Endothelial cell (in vitro differentiated cells): ENCODE results near the gene SEMA6A. TPM values are rescaled to one million over a fixed set of nuclear protein-coding genes. Genes with fewer than 3 reads are reported as not detected.

Source experiments
- DNase-seq: peaks from one replicate; pipeline ENCODE4 v3.0.0; 2021; ENCODE audit warnings: low spot score
- H3K27ac Mint-ChIP-seq: one replicate; pipeline ENCODE4 v1.8.0; 2021; ENCODE audit warnings: mixed read lengths, inconsistent platforms; ENCODE audit not compliant: unreplicated experiment
- H3K27me3 Mint-ChIP-seq: one replicate; pipeline ENCODE4 v1.8.0; 2021; ENCODE audit warnings: mild to moderate bottlenecking, moderate library complexity, mixed read lengths, inconsistent platforms; ENCODE audit not compliant: unreplicated experiment
- H3K36me3 Mint-ChIP-seq: one replicate; pipeline ENCODE4 v1.8.0; 2021; ENCODE audit warnings: mild to moderate bottlenecking, low read depth, mixed read lengths, inconsistent platforms; ENCODE audit not compliant: unreplicated experiment
- H3K4me1 Mint-ChIP-seq: one replicate; pipeline ENCODE4 v1.8.0; 2021; ENCODE audit warnings: mild to moderate bottlenecking, mixed read lengths, inconsistent platforms; ENCODE audit not compliant: unreplicated experiment
- H3K4me3 Mint-ChIP-seq: one replicate; pipeline ENCODE4 v1.8.0; 2021; ENCODE audit warnings: mild to moderate bottlenecking, mixed read lengths, inconsistent platforms; ENCODE audit not compliant: unreplicated experiment
- H3K9me3 Mint-ChIP-seq: one replicate; pipeline ENCODE4 v1.8.0; 2021; ENCODE audit warnings: mixed read lengths, inconsistent platforms; ENCODE audit not compliant: unreplicated experiment
- total RNA-seq: library from RNA; stranded (reverse); fragmentation: NEBNext Ultra II Directional; extraction: Animal tissue kit (Norgen Biotek cat#: 25700); gene quantifications from one replicate; pipeline ENCODE4 v1.2.1, GENCODE V29; 2021; ENCODE audit not compliant: unreplicated experiment
- TF ChIP-seq, protein P1 (sequence below): fragments of 200-600 bp; sonication (generic); IDR thresholded peaks from one replicate; pipeline ENCODE4 v1.5.0; 2021; ENCODE audit warnings: antibody characterized with exemption; ENCODE audit not compliant: unreplicated experiment

Gene SEMA6A
- total RNA-seq, 1 donor from 2014 or later = 180 TPM

GRCh38 chr5:116453988-116454411, 120.6 kb downstream of the SEMA6A start:
- no peak for DNase-seq
- H3K4me1 Mint-ChIP-seq = peaks cover 29% of the 10 kb centered on the region
- peaks cover 31% of the 10 kb centered on the region for H3K36me3 Mint-ChIP-seq

DNA sequence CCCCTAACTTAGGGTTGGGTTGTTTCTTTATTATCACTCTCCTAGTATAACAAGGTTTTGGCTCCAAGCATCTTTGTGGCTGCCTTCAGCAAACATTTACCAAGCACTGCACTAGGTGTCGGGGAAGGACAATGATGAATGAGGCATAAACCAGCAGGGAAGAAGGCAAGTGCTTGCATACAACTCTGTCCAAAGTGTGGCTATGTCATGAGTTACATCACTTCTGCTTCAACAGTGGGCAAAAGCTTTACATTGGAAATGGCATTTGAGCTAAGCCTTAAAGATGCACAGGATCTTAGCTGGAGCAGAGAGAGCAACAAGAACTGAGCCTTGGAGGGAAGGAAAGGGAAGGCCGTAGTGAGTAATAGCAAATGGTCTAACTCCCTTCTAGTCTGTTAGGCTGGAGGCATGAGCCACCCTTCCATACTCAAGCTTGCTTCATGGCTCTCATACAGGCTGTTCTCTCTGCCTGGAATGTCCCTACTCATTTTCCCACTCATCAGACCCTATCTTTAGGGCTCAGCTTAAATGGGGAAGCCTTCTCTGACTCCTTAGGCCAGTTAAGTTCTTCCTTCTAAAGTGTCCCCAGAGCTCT, 121.8 kb downstream of the SEMA6A start:
- Mint-ChIP-seq H3K27ac (peak overlapping the region; percentile 48), H3K27me3 (peaks cover 2% of the 10 kb centered on the region), H3K4me1 (peaks cover 34% of the 10 kb centered on the region), H3K9me3 (no peaks in the 10 kb centered on the region), H3K36me3 (peaks cover 34% of the 10 kb centered on the region), H3K4me3 (no peak overlapping the region)
- no peak for DNase-seq
- TF ChIP-seq, protein P1, sequence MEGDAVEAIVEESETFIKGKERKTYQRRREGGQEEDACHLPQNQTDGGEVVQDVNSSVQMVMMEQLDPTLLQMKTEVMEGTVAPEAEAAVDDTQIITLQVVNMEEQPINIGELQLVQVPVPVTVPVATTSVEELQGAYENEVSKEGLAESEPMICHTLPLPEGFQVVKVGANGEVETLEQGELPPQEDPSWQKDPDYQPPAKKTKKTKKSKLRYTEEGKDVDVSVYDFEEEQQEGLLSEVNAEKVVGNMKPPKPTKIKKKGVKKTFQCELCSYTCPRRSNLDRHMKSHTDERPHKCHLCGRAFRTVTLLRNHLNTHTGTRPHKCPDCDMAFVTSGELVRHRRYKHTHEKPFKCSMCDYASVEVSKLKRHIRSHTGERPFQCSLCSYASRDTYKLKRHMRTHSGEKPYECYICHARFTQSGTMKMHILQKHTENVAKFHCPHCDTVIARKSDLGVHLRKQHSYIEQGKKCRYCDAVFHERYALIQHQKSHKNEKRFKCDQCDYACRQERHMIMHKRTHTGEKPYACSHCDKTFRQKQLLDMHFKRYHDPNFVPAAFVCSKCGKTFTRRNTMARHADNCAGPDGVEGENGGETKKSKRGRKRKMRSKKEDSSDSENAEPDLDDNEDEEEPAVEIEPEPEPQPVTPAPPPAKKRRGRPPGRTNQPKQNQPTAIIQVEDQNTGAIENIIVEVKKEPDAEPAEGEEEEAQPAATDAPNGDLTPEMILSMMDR = no peak

More at GRCh38 chr5:116453988-116454411, 120.6 kb downstream of the SEMA6A start:
- TF ChIP-seq, protein P1 = no peak
- H3K9me3 Mint-ChIP-seq = no peaks in the 10 kb centered on the region
- peak overlapping the region; percentile 57 for H3K27ac Mint-ChIP-seq
- peaks cover 2% of the 10 kb centered on the region for H3K27me3 Mint-ChIP-seq
- peak overlapping the region; percentile 45 for H3K4me3 Mint-ChIP-seq

- H3K27ac Mint-ChIP-seq = no peak overlapping the region
- peaks cover 34% of the 10 kb centered on the region for H3K4me1 Mint-ChIP-seq
- no peaks in the 10 kb centered on the region for H3K9me3 Mint-ChIP-seq
- TF ChIP-seq, protein P1 = no peak
- peaks cover 2% of the 10 kb centered on the region for H3K27me3 Mint-ChIP-seq
- peaks cover 36% of the 10 kb centered on the region for H3K36me3 Mint-ChIP-seq
- DNase-seq = no peak
- no peak overlapping the region for H3K4me3 Mint-ChIP-seq
Measured at GRCh38 chr5:116451905-116452450, 122.6 kb downstream of the SEMA6A start.

DNA sequence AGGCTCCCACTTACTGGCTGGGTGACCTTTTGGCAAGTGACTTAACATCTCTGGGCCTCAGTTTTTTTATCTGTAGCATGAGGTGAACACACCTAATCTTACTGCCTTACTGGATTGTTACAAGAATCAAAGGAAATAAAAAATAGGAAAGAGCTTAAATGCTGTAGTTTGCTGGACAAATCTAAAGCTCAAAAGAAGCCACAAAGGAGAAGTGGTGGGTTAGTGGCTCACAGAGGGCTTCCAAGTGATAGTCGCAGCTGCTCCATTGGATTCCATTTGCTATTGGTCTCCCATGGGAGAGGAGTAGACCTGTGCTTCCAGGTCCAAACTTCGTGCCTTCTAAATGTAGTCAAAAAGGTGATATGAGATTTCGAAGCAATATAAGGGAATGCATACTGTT, 123.6 kb downstream of the SEMA6A start:
- H3K36me3 Mint-ChIP-seq = peaks cover 39% of the 10 kb centered on the region
- no peaks in the 10 kb centered on the region for H3K9me3 Mint-ChIP-seq
- no peak for DNase-seq
- H3K4me3 Mint-ChIP-seq = no peak overlapping the region
- H3K27me3 Mint-ChIP-seq = peaks cover 2% of the 10 kb centered on the region
- H3K4me1 Mint-ChIP-seq = peaks cover 40% of the 10 kb centered on the region
- TF ChIP-seq, protein P1 = no peak
- no peak overlapping the region for H3K27ac Mint-ChIP-seq

GRCh38 chr5:116449458-116449857, 125.2 kb downstream of the SEMA6A start:
- DNase-seq = no peak
- TF ChIP-seq, protein P1 = no peak
- peaks cover 47% of the 10 kb centered on the region for H3K36me3 Mint-ChIP-seq
- peaks cover 5% of the 10 kb centered on the region for H3K27me3 Mint-ChIP-seq
- H3K4me3 Mint-ChIP-seq = no peak overlapping the region
- peaks cover 47% of the 10 kb centered on the region for H3K4me1 Mint-ChIP-seq
- H3K9me3 Mint-ChIP-seq = no peaks in the 10 kb centered on the region
- peak overlapping the region; percentile 93 for H3K27ac Mint-ChIP-seq
